IPS DF 4.7 (cell line): ENCODE data around the gene NRROS.
"Not testable (repeated sequence)": the region's sequence is repeated elsewhere in the genome, so short reads cannot be mapped to it uniquely, and the experiment has no call there.

Experiments
- DNase-seq: peaks from one replicate; pipeline ENCODE4 v3.0.0-alpha.2; 2013; ENCODE audit warnings: low spot score; ENCODE audit errors: extremely low read depth

NRROS gene

GRCh38 chr3:196624067-196624790 lies 15.3 kb upstream of the NRROS start:
- no peak for DNase-seq

GRCh38 chr3:196624907-196625306 lies 14.6 kb upstream of the NRROS start:
- DNase-seq: no peak

GRCh38 chr3:196625331-196625730 lies 14.2 kb upstream of the NRROS start:
- no peak for DNase-seq

GRCh38 chr3:196627918-196628231 lies 11.6 kb upstream of the NRROS start:
- DNase-seq: no peak

- no peak for DNase-seq
Observed at GRCh38 chr3:196629228-196629627, 10.3 kb upstream of the NRROS start.

GRCh38 chr3:196631682-196632045 lies 7.8 kb upstream of the NRROS start:
- DNase-seq: no peak

GRCh38 chr3:196632046-196632751 lies 7.3 kb upstream of the NRROS start:
- peak; percentile 36 for DNase-seq

GRCh38 chr3:196633555-196634151 lies 5.8 kb upstream of the NRROS start:
- no peak for DNase-seq

- DNase-seq: no peak
Observed at GRCh38 chr3:196634224-196634623, 5.3 kb upstream of the NRROS start.

GRCh38 chr3:196634829-196635228 lies 4.7 kb upstream of the NRROS start:
- no peak for DNase-seq

GRCh38 chr3:196636369-196637349 lies 2.8 kb upstream of the NRROS start:
- no peak for DNase-seq

GRCh38 chr3:196637941-196638340 lies 1.6 kb upstream of the NRROS start:
- DNase-seq: not testable (repeated sequence)

GRCh38 chr3:196638861-196639482 lies 522 bp upstream of the NRROS start:
- DNase-seq: no peak

- DNase-seq: no peak
Observed at GRCh38 chr3:196640297-196641018, 964 bp downstream of the NRROS start.

GRCh38 chr3:196641333-196642054 lies 2.0 kb downstream of the NRROS start:
- no peak for DNase-seq

- no peak for DNase-seq
Observed at GRCh38 chr3:196642434-196642833, 2.9 kb downstream of the NRROS start.

- no peak for DNase-seq
Observed at GRCh38 chr3:196643201-196643749, 3.8 kb downstream of the NRROS start.

GRCh38 chr3:196643761-196644160 lies 4.3 kb downstream of the NRROS start:
- DNase-seq: no peak

GRCh38 chr3:196645096-196645495 lies 5.6 kb downstream of the NRROS start:
- no peak for DNase-seq
